Neural cell (in vitro differentiated cells): Measurements from ENCODE around the gene RABGAP1L. TPM values are rescaled to one million over a fixed set of nuclear protein-coding genes. Genes with fewer than 3 reads are reported as not detected.
"Not testable (repeated sequence)": the region's sequence is repeated elsewhere in the genome, so short reads cannot be mapped to it uniquely, and the experiment has no call there.

Experiments
- H2AFZ ChIP-seq: fragments of 200-600, 300-800 bp; sonication (generic), shearing (Covaris generic); 2 replicates; pipeline ENCODE4 v1.6.0; 2014; ENCODE audit warnings: low read depth, mild to moderate bottlenecking, antibody characterized with exemption, low read length, moderate library complexity
- H3F3A ChIP-seq: fragments of 200-600 bp; shearing (Covaris generic); 2 replicates; pipeline ENCODE4 v1.6.1; 2016; ENCODE audit warnings: mild to moderate bottlenecking, moderate library complexity, mixed read lengths, antibody characterized with exemption, low read length; ENCODE audit not compliant: insufficient read depth, poor library complexity, severe bottlenecking
- H3K27ac ChIP-seq: fragments of 200-600, 300-800 bp; sonication (generic), shearing (Covaris generic); 2 replicates; pipeline ENCODE4 v1.5.1; 2014; ENCODE audit warnings: mild to moderate bottlenecking, low read length, moderate library complexity
- H3K27me3 ChIP-seq: fragments of 300-800, 200-600 bp; sonication (generic), shearing (Covaris generic); 2 replicates; pipeline ENCODE4 v1.6.0; 2014; ENCODE audit warnings: mild to moderate bottlenecking, low read depth, low read length, moderate library complexity; ENCODE audit not compliant: insufficient read depth
- H3K36me3 ChIP-seq: fragments of 300-800, 200-600 bp; sonication (generic), shearing (Covaris generic); 2 replicates; pipeline ENCODE4 v1.5.1; 2014; ENCODE audit warnings: mild to moderate bottlenecking, antibody characterized with exemption, low read length, moderate library complexity; ENCODE audit not compliant: insufficient read depth
- H3K4me2 ChIP-seq: fragments of 300-800, 200-600 bp; sonication (generic), shearing (Covaris generic); 2 replicates; pipeline ENCODE4 v1.6.0; 2014; ENCODE audit warnings: mild to moderate bottlenecking, low read length
- H3K4me3 ChIP-seq: fragments of 300-800, 200-600 bp; sonication (generic), shearing (Covaris generic); 2 replicates; pipeline ENCODE4 v1.5.1; 2014; ENCODE audit warnings: mild to moderate bottlenecking, low read length, moderate library complexity
- H3K79me2 ChIP-seq: fragments of 200-600 bp; shearing (Covaris generic); replicated peaks from 2 replicates; pipeline ENCODE4 v1.6.0; 2014; ENCODE audit warnings: mild to moderate bottlenecking, low read length, moderate library complexity; ENCODE audit not compliant: insufficient read depth
- H3K9ac ChIP-seq: fragments of 300-800, 200-600 bp; sonication (generic), shearing (Covaris generic); 2 replicates; pipeline ENCODE4 v1.6.1; 2016; ENCODE audit warnings: mild to moderate bottlenecking, low read length, mixed read lengths
- H3K9me2 ChIP-seq: fragments of 200-600 bp; shearing (Covaris generic); 2 replicates; pipeline ENCODE4 v1.6.1; 2016; ENCODE audit warnings: mild to moderate bottlenecking, low read length, mixed read lengths; ENCODE audit not compliant: insufficient read depth
- H3K9me3 ChIP-seq: fragments of 200-600, 300-800 bp; sonication (generic), shearing (Covaris generic); 2 replicates; pipeline ENCODE4 v1.6.1; 2016; ENCODE audit warnings: mild to moderate bottlenecking, mixed run types, low read length, moderate library complexity, mixed read lengths
- H4K20me1 ChIP-seq: fragments of 200-600 bp; shearing (Covaris generic); 2 replicates; pipeline ENCODE4 v1.6.1; 2016; ENCODE audit warnings: mild to moderate bottlenecking, mixed run types; ENCODE audit not compliant: insufficient read depth
- EP300 ChIP-seq: fragments of 450-650 bp; conservative IDR thresholded peaks from 2 replicates; pipeline ENCODE4 v1.6.1; 2014; ENCODE audit warnings: antibody characterized with exemption, mild to moderate bottlenecking, moderate library complexity; ENCODE audit not compliant: poor library complexity, severe bottlenecking
- EZH2 ChIP-seq: fragments of 200-600, 300-800 bp; shearing (Covaris generic), sonication (generic); IDR thresholded peaks from 2 replicates; pipeline ENCODE4 v1.6.1; 2014; ENCODE audit warnings: antibody characterized with exemption, low read length, borderline replicate concordance, mild to moderate bottlenecking; ENCODE audit not compliant: insufficient read depth, poor library complexity, severe bottlenecking
- MXI1 ChIP-seq: fragments of 450-650 bp; conservative IDR thresholded peaks from 2 replicates; pipeline ENCODE4 v1.6.1; 2014; ENCODE audit warnings: antibody characterized with exemption, mild to moderate bottlenecking; ENCODE audit not compliant: poor library complexity, severe bottlenecking
- POLR2AphosphoS5 ChIP-seq: IDR thresholded peaks from 2 replicates; pipeline ENCODE4 v1.6.1; 2012
- RAD21 ChIP-seq: fragments of 450-650 bp; conservative IDR thresholded peaks from 2 replicates; pipeline ENCODE4 v1.6.1; 2014; ENCODE audit warnings: antibody characterized with exemption, mild to moderate bottlenecking, moderate library complexity
- SMC3 ChIP-seq: fragments of 450-650 bp; conservative IDR thresholded peaks from 2 replicates; pipeline ENCODE4 v1.6.1; 2014; ENCODE audit warnings: antibody characterized with exemption, mild to moderate bottlenecking, moderate library complexity; ENCODE audit not compliant: poor library complexity
- TAF1 ChIP-seq: IDR thresholded peaks from 2 replicates; pipeline ENCODE4 v1.6.1; 2012; ENCODE audit warnings: low read depth
- polyA plus RNA-seq: library from polyadenylated mRNA; depleted of rRNA; stranded (reverse); fragments of >200 nt; gene quantifications from 2 replicates; pipeline ENCODE4 v1.2.3, GENCODE V29; 2014
- TF ChIP-seq, protein P1 (sequence below): fragments of 450-650 bp; IDR thresholded peaks from 2 replicates; pipeline ENCODE4 v1.5.1; 2014; ENCODE audit warnings: antibody characterized with exemption, mild to moderate bottlenecking, moderate library complexity; ENCODE audit not compliant: poor library complexity, severe bottlenecking
- TF ChIP-seq, protein P2 (sequence below): IDR thresholded peaks from 2 replicates; pipeline ENCODE4 v1.6.1; 2012; ENCODE audit warnings: borderline replicate concordance

RABGAP1L gene
- polyA plus RNA-seq, 1 donor from 2014 or later = 32.2 TPM

DNA sequence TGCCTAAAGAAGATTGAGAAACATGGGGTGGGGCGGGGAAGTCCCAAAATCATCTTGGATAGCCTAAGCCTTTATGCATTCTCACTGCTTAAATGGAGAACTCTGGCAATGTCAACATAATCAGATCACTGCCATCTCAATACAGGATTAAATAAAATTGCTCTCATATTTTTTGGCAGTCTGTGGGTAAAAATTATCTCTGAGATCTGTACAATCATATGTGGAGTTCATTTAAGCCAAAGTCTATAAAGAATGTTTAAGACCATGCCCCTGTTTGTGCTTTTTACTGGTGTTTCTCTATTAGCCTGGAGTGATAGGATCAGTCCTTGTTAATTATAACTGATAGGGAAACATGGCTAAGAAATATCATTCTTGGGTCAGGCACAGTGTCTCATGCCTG is 424.8 kb downstream of the RABGAP1L start:
- H4K20me1 ChIP-seq = no peaks in the 10 kb centered on the region
- H3K9ac ChIP-seq = no peak overlapping the region
- no peaks in the 10 kb centered on the region for H3K9me3 ChIP-seq
- no peaks in the 10 kb centered on the region for H3K36me3 ChIP-seq
- H2AFZ ChIP-seq = no peak overlapping the region
- no peaks in the 10 kb centered on the region for H3K9me2 ChIP-seq
- TF ChIP-seq EP300 = no peak
- TF ChIP-seq SMC3 = no peak
- no peak for TF ChIP-seq MXI1
- TF ChIP-seq POLR2AphosphoS5 = no peak
- TF ChIP-seq, protein P1, sequence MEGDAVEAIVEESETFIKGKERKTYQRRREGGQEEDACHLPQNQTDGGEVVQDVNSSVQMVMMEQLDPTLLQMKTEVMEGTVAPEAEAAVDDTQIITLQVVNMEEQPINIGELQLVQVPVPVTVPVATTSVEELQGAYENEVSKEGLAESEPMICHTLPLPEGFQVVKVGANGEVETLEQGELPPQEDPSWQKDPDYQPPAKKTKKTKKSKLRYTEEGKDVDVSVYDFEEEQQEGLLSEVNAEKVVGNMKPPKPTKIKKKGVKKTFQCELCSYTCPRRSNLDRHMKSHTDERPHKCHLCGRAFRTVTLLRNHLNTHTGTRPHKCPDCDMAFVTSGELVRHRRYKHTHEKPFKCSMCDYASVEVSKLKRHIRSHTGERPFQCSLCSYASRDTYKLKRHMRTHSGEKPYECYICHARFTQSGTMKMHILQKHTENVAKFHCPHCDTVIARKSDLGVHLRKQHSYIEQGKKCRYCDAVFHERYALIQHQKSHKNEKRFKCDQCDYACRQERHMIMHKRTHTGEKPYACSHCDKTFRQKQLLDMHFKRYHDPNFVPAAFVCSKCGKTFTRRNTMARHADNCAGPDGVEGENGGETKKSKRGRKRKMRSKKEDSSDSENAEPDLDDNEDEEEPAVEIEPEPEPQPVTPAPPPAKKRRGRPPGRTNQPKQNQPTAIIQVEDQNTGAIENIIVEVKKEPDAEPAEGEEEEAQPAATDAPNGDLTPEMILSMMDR = no peak
- no peak for TF ChIP-seq RAD21
- no peak for TF ChIP-seq EZH2
- TF ChIP-seq, protein P2, sequence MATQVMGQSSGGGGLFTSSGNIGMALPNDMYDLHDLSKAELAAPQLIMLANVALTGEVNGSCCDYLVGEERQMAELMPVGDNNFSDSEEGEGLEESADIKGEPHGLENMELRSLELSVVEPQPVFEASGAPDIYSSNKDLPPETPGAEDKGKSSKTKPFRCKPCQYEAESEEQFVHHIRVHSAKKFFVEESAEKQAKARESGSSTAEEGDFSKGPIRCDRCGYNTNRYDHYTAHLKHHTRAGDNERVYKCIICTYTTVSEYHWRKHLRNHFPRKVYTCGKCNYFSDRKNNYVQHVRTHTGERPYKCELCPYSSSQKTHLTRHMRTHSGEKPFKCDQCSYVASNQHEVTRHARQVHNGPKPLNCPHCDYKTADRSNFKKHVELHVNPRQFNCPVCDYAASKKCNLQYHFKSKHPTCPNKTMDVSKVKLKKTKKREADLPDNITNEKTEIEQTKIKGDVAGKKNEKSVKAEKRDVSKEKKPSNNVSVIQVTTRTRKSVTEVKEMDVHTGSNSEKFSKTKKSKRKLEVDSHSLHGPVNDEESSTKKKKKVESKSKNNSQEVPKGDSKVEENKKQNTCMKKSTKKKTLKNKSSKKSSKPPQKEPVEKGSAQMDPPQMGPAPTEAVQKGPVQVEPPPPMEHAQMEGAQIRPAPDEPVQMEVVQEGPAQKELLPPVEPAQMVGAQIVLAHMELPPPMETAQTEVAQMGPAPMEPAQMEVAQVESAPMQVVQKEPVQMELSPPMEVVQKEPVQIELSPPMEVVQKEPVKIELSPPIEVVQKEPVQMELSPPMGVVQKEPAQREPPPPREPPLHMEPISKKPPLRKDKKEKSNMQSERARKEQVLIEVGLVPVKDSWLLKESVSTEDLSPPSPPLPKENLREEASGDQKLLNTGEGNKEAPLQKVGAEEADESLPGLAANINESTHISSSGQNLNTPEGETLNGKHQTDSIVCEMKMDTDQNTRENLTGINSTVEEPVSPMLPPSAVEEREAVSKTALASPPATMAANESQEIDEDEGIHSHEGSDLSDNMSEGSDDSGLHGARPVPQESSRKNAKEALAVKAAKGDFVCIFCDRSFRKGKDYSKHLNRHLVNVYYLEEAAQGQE = no peak
- TF ChIP-seq TAF1 = no peak
- H3K4me2 ChIP-seq = no peak overlapping the region
- no peak overlapping the region for H3K4me3 ChIP-seq
- no peaks in the 10 kb centered on the region for H3K79me2 ChIP-seq
- no peak overlapping the region for H3K27ac ChIP-seq
- H3F3A ChIP-seq = no peaks in the 10 kb centered on the region
- no peaks in the 10 kb centered on the region for H3K27me3 ChIP-seq

GRCh38 chr1:174588618-174589017 is 429.3 kb downstream of the RABGAP1L start:
- H3K4me3 ChIP-seq, H3K27me3 ChIP-seq, H3K36me3 ChIP-seq, H3F3A ChIP-seq, H3K27ac ChIP-seq, H3K9ac ChIP-seq, H3K9me2 ChIP-seq, H3K4me2 ChIP-seq, H3K9me3 ChIP-seq, H4K20me1 ChIP-seq, H2AFZ ChIP-seq, H3K79me2 ChIP-seq: not testable (repeated sequence)

- Histone ChIP-seq H3K79me2 (no peaks in the 10 kb centered on the region), H3K27me3 (no peaks in the 10 kb centered on the region), H3K9me2 (no peaks in the 10 kb centered on the region), H3K36me3 (no peaks in the 10 kb centered on the region), H2AFZ (no peak overlapping the region), H4K20me1 (no peaks in the 10 kb centered on the region), H3K27ac (no peak overlapping the region), H3K9ac (no peak overlapping the region), H3F3A (no peaks in the 10 kb centered on the region), H3K4me2 (no peak overlapping the region), H3K9me3 (no peaks in the 10 kb centered on the region), H3K4me3 (no peak overlapping the region)
- TF ChIP-seq EZH2 (no peak), POLR2AphosphoS5 (no peak), MXI1 (no peak), TAF1 (no peak), SMC3 (no peak), RAD21 (no peak), EP300 (no peak)
- TF ChIP-seq, protein P1 = no peak
- TF ChIP-seq, protein P2 = no peak
Observed at GRCh38 chr1:174605198-174605597, 445.9 kb downstream of the RABGAP1L start.
